ENCODE measurements around the gene ATP7B.
"Not testable (repeated sequence)": the region's sequence is repeated elsewhere in the genome, so short reads cannot be mapped to it uniquely, and the experiment has no call there.

Gene ATP7B
- 0.91 to 4.4 (median 2.7) reads per million in 9 experiments for total RNA-seq

DNA sequence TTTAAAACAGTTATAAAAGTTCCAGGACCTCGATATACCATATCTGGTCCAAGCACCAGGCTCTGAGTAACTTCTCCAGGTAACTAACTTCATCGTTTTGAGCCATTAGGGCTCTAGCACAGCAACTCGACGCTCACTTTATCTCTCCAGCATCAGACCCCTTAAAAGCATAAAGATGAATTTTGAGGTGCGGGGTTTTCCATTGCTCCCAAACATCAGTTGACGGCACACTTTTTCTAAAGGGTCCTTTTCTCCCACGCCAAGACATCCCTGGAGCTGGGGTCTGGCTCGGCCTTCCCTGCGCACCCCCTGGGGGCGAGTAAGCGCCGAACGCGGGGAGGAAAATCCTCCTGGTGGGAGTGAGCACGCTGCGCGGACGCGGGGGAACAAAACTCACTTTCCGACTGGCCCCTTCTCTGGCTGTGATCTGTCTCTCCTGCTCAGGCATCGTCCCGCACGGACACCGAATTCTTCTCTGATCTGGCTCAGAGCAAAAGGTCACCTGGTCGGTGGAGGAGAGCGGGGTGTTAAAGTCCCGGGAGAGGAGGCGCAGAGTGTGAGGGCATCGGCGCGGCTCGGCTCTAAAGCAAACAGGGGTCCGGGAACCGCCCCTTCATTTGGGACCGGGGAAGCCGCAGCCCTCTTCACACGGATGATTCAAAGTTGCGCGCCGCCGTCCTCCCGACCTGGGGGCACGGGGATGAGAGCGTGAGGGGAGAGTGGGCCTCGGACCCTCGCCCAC, at the start of gene ATP7B:
ATP7B (minus strand) TSS at position 561 of the 742 bp plus-strand sequence; CDS start at position 448, 113 bp downstream.
- peaks cover 4% of the 10 kb centered on the region for H3K36me3 Mint-ChIP-seq (ENCODE audit: insufficient read depth)
- H3K4me1 Mint-ChIP-seq (ENCODE audit: low read depth in 2 of 2): peaks cover 17 to 21% of the 10 kb centered on the region in 2 donors
- H3K27me3 Mint-ChIP-seq: peaks cover 31 to 50% of the 10 kb centered on the region in 2 donors
- H3K27ac Mint-ChIP-seq: peak within 1 kb of the TSS; percentile 85 to 94
- H3K4me3 Mint-ChIP-seq: peak within 1 kb of the TSS; percentile 92 to 97
- DNase-seq (peak in 1 of 3 experiments; percentile 4), ATAC-seq (replicated peaks) (no peak)
- no peaks in the 10 kb centered on the region for H3K9me3 Mint-ChIP-seq

DNA sequence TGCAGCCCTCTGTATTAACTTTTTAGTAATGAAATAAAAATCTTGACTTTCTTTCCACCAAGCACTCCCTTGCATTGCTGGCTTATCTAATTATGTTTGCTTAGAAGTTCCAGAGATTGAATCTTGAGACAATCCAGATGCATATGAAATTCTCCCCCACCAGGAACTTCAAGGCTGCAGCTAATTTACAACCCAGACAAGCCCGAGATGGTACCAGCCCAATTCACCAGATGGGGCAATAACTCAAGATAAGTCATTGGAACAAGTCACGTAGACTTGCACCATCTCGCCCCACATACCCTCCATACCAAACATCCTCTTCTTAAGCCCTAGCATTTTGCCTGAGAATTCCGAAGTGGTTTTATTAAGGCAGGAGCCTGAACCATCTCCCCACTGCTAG, 42.2 kb upstream of the ATP7B start:
- H3K27me3 Mint-ChIP-seq: no peaks in the 10 kb centered on the region
- no peaks in the 10 kb centered on the region for H3K9me3 Mint-ChIP-seq
- H3K4me3 Mint-ChIP-seq: no peak overlapping the region

DNA sequence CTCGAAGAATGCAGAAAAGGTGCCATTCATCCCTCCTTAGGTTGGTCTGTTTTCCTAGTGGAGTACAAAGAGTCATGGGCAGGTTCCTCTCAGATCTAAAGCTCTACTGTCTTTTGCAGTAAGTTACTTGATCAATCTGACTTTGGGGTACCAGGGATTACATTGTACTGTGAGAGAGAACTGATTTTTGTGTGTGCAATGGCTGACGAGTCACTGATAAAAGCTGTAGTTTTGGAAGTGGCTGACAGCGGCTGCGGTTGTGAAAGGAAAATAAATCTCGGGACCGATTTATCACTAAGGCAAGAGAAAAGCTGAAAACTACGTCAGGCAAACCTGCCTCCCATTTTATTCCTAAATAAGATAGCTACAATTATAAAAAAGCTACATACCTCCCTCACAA, 40.1 kb upstream of the ATP7B start:
- Mint-ChIP-seq H3K27me3 (no peaks in the 10 kb centered on the region), H3K27ac (no peak overlapping the region), H3K4me3 (no peak overlapping the region), H3K4me1 (ENCODE audit: low read depth in 2 of 2) (no peaks in the 10 kb centered on the region), H3K9me3 (no peaks in the 10 kb centered on the region), H3K36me3 (ENCODE audit: insufficient read depth) (no peaks in the 10 kb centered on the region)
- DNase-seq: no peak
- no peak for ATAC-seq (replicated peaks)

More for the DNA sequence above, 42.2 kb upstream of the ATP7B start:
- Mint-ChIP-seq H3K27ac (no peak overlapping the region), H3K4me1 (ENCODE audit: low read depth in 2 of 2) (no peaks in the 10 kb centered on the region), H3K36me3 (ENCODE audit: insufficient read depth) (no peaks in the 10 kb centered on the region)
- no peak for ATAC-seq (replicated peaks)
- DNase-seq: no peak

GRCh38 chr13:52048516-52048915, 37.3 kb upstream of the ATP7B start:
- Mint-ChIP-seq H3K4me3 (no peak overlapping the region), H3K36me3 (ENCODE audit: insufficient read depth) (no peaks in the 10 kb centered on the region), H3K27ac (no peak overlapping the region), H3K27me3 (no peaks in the 10 kb centered on the region), H3K9me3 (no peaks in the 10 kb centered on the region), H3K4me1 (ENCODE audit: low read depth in 2 of 2) (no peaks in the 10 kb centered on the region)
- DNase-seq: no peak
- ATAC-seq (replicated peaks): no peak

DNA sequence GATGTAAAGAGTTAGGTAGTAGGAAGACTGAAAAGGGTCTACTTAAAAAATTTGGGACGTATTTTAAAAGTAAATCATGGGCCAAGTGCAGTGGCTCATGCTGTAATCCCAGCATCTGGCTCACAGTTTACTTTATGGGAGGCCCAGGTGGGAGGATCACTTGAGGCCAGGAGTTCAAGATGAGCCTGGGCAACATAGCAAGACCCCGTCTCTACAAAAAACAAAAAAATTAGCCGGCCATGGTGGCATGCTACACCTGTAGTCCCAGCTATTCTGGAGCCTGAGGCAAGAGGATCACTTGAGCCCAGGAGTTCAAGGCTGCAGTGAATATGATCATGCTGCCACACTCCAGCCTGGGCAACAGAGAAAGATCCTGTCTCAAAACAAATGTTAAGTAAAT, 36.2 kb upstream of the ATP7B start:
- no peak overlapping the region for H3K4me3 Mint-ChIP-seq
- no peaks in the 10 kb centered on the region for H3K36me3 Mint-ChIP-seq (ENCODE audit: insufficient read depth)
- no peaks in the 10 kb centered on the region for H3K27me3 Mint-ChIP-seq
- ATAC-seq (replicated peaks) (no peak), DNase-seq (no peak)
- H3K9me3 Mint-ChIP-seq: no peaks in the 10 kb centered on the region
- H3K27ac Mint-ChIP-seq: no peak overlapping the region
- no peaks in the 10 kb centered on the region for H3K4me1 Mint-ChIP-seq (ENCODE audit: low read depth in 2 of 2)

DNA sequence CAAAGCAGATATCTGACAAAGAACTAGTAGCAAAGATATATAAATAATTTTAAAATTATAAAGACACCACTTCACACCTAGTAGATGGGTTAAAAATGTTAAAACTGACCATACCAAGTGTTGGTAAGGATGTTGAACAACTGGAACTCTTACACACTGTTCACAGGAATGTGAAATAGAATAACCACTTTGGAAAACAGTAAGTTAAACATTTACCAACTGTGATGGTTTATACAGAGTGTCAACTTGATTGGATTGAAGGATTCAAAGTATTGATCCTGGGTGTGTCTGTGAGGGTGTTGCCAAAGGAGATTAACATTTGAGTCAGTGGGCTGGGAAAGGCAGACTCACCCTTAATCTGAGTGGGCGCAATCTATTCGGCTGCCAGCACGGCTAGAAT, 32.4 kb upstream of the ATP7B start:
- ATAC-seq (replicated peaks) (no peak), DNase-seq (no peak)
- Mint-ChIP-seq H3K27me3 (no peaks in the 10 kb centered on the region), H3K4me1 (ENCODE audit: low read depth in 2 of 2) (peaks cover 0 to 4% of the 10 kb centered on the region in 2 donors), H3K4me3 (no peak overlapping the region), H3K36me3 (ENCODE audit: insufficient read depth) (no peaks in the 10 kb centered on the region), H3K9me3 (no peaks in the 10 kb centered on the region), H3K27ac (no peak overlapping the region)

GRCh38 chr13:52036037-52036436, 24.8 kb upstream of the ATP7B start:
- Mint-ChIP-seq H3K4me1 (ENCODE audit: low read depth in 2 of 2) (peaks cover 2 to 16% of the 10 kb centered on the region in 2 donors), H3K36me3 (ENCODE audit: insufficient read depth) (no peaks in the 10 kb centered on the region), H3K27ac (no peak overlapping the region), H3K27me3 (no peaks in the 10 kb centered on the region), H3K4me3 (no peak overlapping the region), H3K9me3 (no peaks in the 10 kb centered on the region)
- ATAC-seq (replicated peaks): no peak
- no peak for DNase-seq

GRCh38 chr13:52034616-52035226, 23.5 kb upstream of the ATP7B start:
- Mint-ChIP-seq H3K4me3 (no peak overlapping the region), H3K9me3 (peaks cover 0 to 5% of the 10 kb centered on the region in 2 donors), H3K27ac (peak overlapping the region in 1 of 2 donors; percentile 78), H3K27me3 (no peaks in the 10 kb centered on the region), H3K4me1 (ENCODE audit: low read depth in 2 of 2) (peaks cover 4 to 16% of the 10 kb centered on the region in 2 donors), H3K36me3 (ENCODE audit: insufficient read depth) (no peaks in the 10 kb centered on the region)
- no peak for ATAC-seq (replicated peaks)
- no peak for DNase-seq

GRCh38 chr13:52033039-52033438, 21.8 kb upstream of the ATP7B start:
- H3K4me1 Mint-ChIP-seq (ENCODE audit: low read depth in 2 of 2): peaks cover 6 to 16% of the 10 kb centered on the region in 2 donors
- peaks cover 2% of the 10 kb centered on the region for H3K36me3 Mint-ChIP-seq (ENCODE audit: insufficient read depth)
- no peak overlapping the region for H3K27ac Mint-ChIP-seq
- no peak for DNase-seq
- peaks cover 2 to 13% of the 10 kb centered on the region in 2 donors for H3K9me3 Mint-ChIP-seq
- H3K4me3 Mint-ChIP-seq: no peak overlapping the region
- ATAC-seq (replicated peaks): no peak
- H3K27me3 Mint-ChIP-seq: no peaks in the 10 kb centered on the region

- H3K4me3 Mint-ChIP-seq; H3K36me3 Mint-ChIP-seq (ENCODE audit: insufficient read depth); H3K27me3 Mint-ChIP-seq; ATAC-seq (replicated peaks); DNase-seq: not testable (repeated sequence)
- Mint-ChIP-seq H3K27ac (peak overlapping the region in 1 of 2 donors; percentile 35), H3K4me1 (ENCODE audit: low read depth in 2 of 2) (peaks cover 24 to 32% of the 10 kb centered on the region in 2 donors), H3K9me3 (peaks cover 2 to 13% of the 10 kb centered on the region in 2 donors)
Observed at GRCh38 chr13:52030401-52030800, 19.2 kb upstream of the ATP7B start.

DNA sequence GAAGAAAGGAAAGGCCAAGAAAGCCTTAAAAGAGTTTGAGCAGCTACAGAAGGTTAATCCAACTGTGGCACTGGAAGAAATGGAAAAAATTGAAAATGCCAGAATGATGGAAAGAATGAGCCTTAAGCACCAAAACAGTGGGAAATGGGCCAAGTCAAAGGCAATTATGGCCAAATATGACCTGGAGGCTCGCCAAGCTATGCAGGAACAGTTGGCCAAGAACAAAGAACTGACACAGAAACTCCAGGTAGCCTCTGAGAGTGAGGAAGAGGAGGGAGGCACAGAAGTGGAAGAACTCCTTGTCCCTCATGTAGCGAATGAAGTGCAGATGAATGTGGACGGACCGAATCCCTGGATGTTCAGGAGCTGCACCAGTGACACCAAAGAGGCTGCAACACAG, 18.3 kb upstream of the ATP7B start:
- peaks cover 24 to 38% of the 10 kb centered on the region in 2 donors for H3K4me1 Mint-ChIP-seq (ENCODE audit: low read depth in 2 of 2)
- peak overlapping the region; percentile 21 to 65 for H3K27ac Mint-ChIP-seq
- no peak for DNase-seq

DNA sequence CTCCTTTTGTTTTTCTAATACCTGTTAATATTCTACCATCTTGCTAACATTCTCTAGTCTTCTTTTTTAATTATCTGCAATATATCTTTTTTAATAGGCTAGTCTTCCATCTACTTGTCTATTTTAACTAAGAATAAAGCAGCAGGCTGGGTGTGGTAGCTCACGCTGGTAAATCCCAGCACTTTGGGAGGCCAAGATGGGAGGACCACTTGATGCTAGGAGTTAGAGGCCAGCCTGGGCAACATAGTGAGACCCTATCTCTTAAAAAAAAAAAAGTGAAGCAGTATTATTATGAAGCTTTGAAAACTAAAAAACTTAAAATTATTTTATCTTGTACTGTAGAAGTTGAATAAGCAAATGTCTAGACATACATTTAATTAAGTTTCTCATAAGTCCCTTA, 16.6 kb upstream of the ATP7B start:
- peaks cover 2 to 13% of the 10 kb centered on the region in 2 donors for H3K9me3 Mint-ChIP-seq
- DNase-seq: no peak
- no peak overlapping the region for H3K4me3 Mint-ChIP-seq
- no peaks in the 10 kb centered on the region for H3K27me3 Mint-ChIP-seq
- ATAC-seq (replicated peaks): no peak
- H3K27ac Mint-ChIP-seq: no peak overlapping the region
- H3K36me3 Mint-ChIP-seq (ENCODE audit: insufficient read depth): peaks cover 25% of the 10 kb centered on the region
- peaks cover 24 to 38% of the 10 kb centered on the region in 2 donors for H3K4me1 Mint-ChIP-seq (ENCODE audit: low read depth in 2 of 2)

More for the DNA sequence above, 18.3 kb upstream of the ATP7B start:
- Mint-ChIP-seq H3K4me3 (no peak overlapping the region), H3K36me3 (ENCODE audit: insufficient read depth) (peaks cover 14% of the 10 kb centered on the region), H3K27me3 (no peaks in the 10 kb centered on the region), H3K9me3 (peaks cover 2 to 13% of the 10 kb centered on the region in 2 donors)
- no peak for ATAC-seq (replicated peaks)

- no peak for DNase-seq
- Mint-ChIP-seq H3K9me3 (peaks cover 2 to 13% of the 10 kb centered on the region in 2 donors), H3K27ac (no peak overlapping the region), H3K27me3 (no peaks in the 10 kb centered on the region), H3K4me3 (no peak overlapping the region), H3K36me3 (ENCODE audit: insufficient read depth) (peaks cover 35% of the 10 kb centered on the region), H3K4me1 (ENCODE audit: low read depth in 2 of 2) (peaks cover 23 to 32% of the 10 kb centered on the region in 2 donors)
- ATAC-seq (replicated peaks): no peak
Observed at GRCh38 chr13:52026246-52026626, 15.0 kb upstream of the ATP7B start.
